Measurements from ENCODE around the gene DHTKD1.

The DHTKD1 gene

DNA sequence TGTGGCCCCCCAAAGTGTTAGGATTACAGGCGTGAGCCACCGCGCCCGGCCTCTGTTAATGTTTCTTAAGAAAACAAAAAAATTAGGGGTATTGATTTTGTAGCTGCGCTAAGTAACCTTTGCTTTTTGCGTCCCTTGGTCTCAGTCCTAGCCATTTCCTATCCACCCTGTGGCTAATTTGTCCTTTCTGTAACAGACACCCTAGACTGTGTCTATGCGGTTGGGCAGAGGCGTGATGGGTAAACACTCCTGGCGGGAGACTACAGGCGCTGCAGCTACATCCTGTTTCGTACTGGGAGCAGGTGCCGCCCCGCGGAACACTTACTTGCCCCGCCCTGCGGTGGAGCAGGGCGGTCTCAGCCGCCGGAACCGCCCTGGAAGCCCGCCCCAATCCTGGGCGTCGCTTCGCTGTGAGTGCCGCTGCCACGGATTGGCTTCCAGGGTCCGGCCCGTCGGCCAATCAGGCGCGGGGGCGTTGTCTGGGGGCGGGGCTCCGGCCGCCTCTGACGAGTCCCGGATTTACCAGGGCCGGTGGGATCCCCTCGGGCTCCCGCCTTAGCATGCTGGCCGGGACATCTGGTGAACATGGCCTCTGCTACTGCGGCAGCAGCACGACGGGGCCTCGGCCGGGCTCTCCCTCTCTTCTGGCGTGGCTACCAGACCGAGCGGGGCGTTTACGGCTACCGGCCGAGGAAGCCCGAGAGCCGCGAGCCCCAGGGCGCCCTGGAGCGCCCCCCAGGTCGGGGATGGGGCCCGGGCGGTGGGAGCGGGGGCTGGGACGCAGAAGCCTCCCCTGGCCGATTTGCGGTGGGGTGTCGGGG lies at the start of gene DHTKD1:
Gene DHTKD1 (plus strand): TSS at position 506 of the 821 bp plus-strand sequence. CDS start 80 bp downstream, at position 586.
- DNase-seq: peak; percentile 97

DNA sequence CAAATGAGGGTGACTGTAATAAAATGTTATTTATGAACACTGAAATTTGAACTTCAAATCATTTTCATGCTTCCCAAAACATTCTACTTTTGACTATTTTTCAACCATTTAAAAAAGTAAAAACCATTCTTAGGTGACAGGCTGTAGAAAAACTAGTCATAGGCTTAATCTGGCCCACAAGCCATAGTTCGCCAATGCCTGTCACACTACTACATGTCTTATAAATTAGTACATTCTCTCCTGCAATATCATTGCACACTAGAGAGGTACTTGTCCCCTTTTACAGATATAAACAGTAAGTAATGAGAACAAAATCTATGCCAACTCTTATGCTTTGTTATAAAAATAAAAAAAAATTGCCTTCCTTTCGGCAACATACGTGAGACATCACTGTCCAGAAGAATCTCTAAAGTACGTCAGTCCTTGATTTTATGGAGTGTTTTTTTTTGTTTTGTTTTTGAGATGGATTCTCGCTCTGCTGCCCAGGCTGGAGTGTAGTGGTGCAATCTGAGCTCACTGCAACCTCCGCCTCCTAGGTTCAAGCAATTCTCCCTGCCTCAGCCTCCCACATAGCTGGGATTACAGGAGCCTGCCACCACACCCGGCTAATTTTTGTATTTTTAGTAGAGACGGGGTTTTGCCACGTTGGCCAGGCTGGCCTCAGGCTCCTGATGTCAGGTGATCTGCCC lies 49.3 kb upstream of the DHTKD1 start:
- DNase-seq: no peak

DNA sequence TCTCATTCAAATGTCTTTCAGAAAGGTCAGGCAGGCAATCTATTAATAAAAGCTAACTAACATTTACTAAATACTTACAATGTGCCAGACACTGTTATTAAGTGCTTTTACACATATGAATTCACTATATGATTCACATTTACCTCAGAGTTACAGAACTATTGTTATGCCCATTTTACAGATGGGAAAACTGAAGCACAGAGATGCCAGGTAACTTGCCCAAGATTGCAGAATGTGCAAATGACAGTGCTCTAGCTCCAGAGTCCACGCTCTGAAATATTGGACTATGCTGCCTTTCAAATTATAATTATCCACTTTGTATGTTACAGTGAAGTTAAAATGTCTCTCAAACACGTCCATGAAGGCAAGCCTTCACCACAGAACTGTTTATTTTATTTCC lies 48.2 kb upstream of the DHTKD1 start:
- no peak for DNase-seq

DNA sequence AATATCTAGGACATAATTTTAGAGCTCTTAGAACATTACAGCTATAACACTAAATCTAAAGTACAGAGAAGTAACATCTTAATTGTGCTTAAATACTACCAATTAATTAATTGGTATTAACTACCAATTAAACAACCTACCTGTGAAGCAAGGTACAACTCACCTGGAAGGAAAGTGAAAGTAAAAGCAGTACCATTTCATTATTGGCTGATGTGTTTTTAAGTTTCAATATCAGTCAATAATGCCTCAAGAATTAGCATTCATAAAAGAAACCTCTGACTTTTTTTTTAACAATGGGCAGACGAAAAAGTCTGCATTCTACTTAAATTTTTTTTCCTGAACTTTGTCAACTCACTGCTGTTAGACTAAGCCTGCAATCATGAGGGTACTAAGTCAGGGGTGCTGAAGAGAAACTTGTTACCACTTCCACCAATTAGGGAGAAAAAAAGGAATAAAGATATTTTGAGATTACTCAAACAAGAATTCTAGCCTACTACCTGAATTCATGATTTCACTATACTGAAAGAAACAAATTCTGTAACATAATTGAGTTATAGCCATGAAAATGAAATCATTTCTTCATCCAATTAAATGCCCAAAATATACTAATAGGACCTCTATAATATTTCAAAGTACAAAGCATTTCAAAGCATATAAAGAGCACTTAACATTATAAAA lies 46.0 kb upstream of the DHTKD1 start:
- DNase-seq: peak; percentile 34

DNA sequence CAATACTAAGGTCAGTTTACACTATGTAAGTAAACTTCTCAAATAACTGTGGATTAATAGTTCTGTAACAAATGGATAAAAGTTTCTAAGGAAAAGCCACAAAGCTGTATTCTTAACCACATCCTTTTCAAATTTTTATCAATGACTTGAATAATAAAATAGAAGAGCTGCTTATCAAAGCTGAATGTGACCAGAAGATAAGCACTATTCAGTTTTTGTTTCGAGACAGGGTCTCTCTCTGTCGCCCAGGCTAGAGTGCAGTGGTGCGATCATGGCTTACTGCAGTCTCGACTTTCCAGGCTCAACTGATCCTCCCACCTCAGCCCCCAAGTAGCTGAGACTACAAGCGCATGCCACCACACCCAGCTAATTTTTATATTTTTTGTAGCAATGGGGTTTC lies 43.2 kb upstream of the DHTKD1 start:
- no peak for DNase-seq

DNA sequence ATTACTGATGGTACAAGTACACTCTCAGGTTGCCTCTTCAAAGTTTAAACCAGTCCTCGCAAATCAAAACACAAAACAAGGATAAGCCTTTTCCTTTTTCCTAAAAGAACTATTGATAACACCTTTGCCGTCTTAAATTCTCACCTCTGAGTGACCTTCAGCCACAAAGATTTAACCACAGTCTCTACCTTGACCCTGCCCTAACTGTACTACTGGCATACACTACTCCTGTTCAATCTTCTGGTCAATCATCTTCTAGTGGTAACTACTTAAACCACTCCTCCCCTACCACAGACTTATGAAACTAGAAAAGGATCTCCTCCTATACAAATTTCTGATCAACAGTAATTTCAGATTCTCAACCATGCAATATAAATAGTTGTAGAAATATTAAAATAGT lies 41.2 kb upstream of the DHTKD1 start:
- no peak for DNase-seq

DNA sequence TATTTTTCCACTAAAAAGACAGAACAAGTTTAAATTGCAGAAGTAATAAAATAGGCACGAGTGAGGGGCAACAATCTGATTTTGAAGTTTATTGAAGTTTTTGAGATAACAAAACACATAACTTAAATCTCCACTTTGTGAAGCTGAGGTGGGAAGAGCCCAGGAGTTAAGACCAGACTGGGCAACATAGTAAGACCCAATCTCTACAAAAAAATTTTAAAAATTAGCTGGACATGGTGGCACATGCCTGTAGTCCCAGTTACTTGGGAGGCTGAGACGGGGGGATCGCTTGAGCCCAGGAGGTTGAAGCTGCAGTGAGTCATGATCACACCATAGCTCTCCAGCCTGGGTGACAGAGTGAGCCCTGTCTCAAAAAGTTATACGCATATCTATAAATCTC lies 37.4 kb upstream of the DHTKD1 start:
- no peak for DNase-seq

GRCh38 chr10:12036073-12036655 lies 32.6 kb upstream of the DHTKD1 start:
- DNase-seq: no peak

- peak; percentile 37 for DNase-seq
Observed at GRCh38 chr10:12041766-12042408, 26.9 kb upstream of the DHTKD1 start.

DNA sequence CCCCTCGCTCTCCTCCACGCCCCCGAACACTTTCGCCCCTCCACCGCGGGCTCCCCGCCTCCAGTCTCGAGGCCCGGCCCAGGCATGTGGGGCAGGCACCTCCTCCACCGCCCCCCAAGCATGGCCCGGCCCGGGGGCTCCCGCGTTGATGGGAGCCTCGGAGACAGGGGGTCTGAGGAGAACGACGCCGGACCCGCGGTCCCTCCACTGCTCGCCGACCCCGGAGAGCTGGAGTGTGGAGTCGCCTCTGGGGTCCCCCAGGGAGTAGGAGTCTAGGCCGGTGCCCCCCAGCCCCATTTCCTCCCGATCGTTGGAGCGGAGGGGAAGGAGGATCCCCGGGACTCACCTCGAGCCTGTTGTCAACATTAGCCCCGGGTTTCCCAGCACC lies 26.4 kb upstream of the DHTKD1 start:
- DNase-seq: peak; percentile 48

GRCh38 chr10:12042797-12043651 lies 25.7 kb upstream of the DHTKD1 start, which contains the start of gene UPF2:
TSS of gene UPF2 (minus strand) at chr10:12042809. CDS start at chr10:12035423, 7,386 bp downstream.
- peak; percentile 98 for DNase-seq

GRCh38 chr10:12045596-12045995 lies 23.2 kb upstream of the DHTKD1 start:
- DNase-seq: no peak

GRCh38 chr10:12048547-12048946 lies 20.2 kb upstream of the DHTKD1 start:
- no peak for DNase-seq

DNA sequence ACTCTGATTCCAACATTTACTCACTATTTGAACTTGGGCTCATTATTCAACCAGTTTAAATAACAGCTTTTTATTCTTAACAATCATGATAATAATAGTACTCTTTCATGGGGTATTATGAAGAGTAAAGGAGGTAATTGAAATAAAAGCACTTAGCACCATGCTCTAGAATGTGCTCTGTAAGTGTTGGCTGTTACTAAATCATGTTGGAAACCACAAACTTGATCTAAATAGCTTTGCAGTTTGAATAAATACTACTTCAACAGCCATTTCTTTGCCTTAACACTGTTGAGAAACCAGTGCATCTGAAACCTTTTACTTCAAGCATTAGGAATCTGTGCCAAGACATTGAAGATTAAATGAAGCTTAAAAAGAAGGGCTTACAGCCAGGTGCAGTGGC lies 18.2 kb upstream of the DHTKD1 start:
- no peak for DNase-seq

GRCh38 chr10:12051241-12051640 lies 17.5 kb upstream of the DHTKD1 start:
- DNase-seq: no peak

DNA sequence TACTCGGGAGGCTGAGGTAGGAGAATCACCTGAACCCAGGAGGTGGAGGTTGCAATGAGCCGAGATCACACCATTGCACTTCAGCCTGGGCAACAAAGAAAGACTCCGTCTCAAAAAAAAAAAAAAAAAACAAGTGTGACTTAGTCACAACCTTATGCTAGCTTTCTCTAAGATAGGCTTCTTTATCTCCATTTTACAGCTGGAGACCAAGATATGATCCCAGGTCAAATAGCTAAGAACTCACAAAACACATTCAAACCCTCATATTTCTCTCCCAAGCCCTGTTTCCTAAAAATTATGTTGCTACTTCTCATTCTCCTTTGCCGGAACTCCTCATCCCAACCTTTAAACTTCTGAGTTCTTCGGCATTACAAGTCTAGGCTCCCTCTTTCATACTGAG lies 13.0 kb upstream of the DHTKD1 start:
- no peak for DNase-seq

DNA sequence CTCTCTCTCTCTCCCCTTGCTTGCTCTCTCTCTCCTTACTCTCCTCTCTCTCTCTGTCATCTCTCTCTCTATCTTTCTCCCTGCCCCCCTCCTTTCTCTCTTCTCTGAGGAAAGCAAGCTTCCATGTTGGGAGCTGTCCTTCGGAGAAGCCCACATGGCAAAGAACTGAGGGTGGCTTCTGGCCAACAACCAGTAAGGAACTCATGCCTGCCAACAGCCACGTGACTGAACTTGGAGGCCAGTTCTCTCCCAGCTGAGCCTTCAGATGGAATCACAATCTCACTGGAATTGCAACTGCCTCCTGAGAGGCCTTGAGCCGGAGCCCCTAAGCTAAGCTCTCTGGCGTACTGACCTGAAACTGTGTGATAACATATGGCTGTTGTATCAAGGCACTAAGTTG lies 12.0 kb upstream of the DHTKD1 start:
- no peak for DNase-seq

GRCh38 chr10:12061124-12061523 lies 7.6 kb upstream of the DHTKD1 start:
- no peak for DNase-seq

- DNase-seq: no peak
Observed at GRCh38 chr10:12062754-12063482, 5.8 kb upstream of the DHTKD1 start.

DNA sequence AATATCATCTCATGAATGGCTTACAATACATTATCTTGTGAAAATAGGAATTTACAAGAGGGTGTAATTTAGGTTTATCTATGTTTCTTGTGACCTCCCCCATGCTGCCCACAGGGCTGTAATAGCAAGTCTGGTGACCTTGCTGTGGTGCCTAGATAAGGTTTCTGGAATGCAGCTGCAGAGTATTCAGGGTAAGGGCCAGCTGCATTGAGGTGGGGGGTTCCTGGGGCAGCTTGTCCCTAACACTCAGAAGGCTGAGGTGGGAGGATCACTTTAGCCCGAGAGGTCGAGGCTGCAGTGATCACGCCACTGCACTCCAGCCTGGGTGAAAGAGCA lies 5.3 kb upstream of the DHTKD1 start:
- no peak for DNase-seq

DNA sequence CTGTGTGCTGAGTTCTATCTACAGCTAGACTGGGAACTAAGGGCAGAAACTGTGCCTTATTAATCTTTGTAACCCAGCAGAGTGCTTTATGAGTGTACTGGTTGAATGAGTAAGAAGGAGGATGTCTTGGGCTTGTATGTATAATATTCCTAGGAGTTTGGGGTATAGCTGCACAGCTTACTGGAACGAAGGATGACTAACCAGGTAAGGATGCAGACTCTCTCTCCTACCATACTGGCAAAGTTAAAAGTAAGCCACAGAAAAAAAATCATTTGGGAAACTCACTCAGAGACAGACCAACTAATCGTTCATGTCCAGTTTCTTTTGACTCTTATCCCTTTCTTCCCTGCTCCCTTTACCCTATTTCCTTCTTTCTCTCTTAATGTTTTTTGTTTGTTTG lies 1.4 kb upstream of the DHTKD1 start:
- DNase-seq: no peak
